ENCODE results near the gene MRNIP.

MRNIP gene

DNA sequence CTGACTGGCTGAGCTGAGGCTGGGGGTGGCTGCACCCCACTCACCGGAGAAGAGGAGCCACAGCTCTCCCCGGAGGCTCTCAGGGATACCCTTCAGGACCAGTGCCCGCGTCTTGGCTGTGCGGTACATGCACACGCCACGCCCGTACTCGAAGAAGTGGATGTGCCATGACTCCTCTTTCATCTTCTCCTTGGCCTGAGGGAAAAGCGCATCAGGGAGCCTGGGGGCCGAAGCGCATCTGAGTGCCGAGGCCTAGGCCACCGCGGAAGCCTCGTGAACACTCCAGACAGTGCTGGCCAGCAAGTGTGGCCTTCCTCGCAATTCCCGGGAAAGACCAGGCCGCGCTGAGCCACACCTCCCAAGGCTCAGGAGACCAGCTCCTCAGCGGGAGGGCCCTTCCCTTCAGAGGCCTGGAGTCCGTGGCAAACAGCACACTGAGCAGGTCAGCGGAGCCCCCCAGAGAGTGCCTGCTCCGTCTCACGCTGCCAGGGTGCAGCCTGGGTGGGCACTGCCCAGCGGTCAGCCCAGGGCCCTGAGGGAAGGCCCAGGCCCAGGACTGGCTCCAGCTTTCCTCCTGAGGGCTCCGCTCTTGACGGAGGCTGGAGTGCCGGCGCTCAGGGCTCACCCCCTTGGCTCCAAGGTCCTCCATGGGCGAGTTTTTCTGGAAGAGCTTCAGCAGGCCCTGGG is 20.5 kb upstream of the MRNIP start:
- Histone ChIP-seq H3K27me3 (ENCODE audit: control insufficient read depth, insufficient read depth, low read length) (no peaks in the 10 kb centered on the region), H3K79me2 (no peaks in the 10 kb centered on the region), H3K27ac (no peak overlapping the region), H3K4me2 (ENCODE audit: low read length) (no peak overlapping the region), H3K36me3 (ENCODE audit: control insufficient read depth, insufficient read depth, low read length) (no peaks in the 10 kb centered on the region), H3K9ac (no peak overlapping the region), H2AFZ (no peak overlapping the region), H3K9me3 (ENCODE audit: control insufficient read depth, low read length) (peaks cover 4% of the 10 kb centered on the region), H3K4me3 (ENCODE audit: low read depth, low read length) (no peak overlapping the region), H3K4me1 (no peaks in the 10 kb centered on the region)
- TF ChIP-seq, protein P1, sequence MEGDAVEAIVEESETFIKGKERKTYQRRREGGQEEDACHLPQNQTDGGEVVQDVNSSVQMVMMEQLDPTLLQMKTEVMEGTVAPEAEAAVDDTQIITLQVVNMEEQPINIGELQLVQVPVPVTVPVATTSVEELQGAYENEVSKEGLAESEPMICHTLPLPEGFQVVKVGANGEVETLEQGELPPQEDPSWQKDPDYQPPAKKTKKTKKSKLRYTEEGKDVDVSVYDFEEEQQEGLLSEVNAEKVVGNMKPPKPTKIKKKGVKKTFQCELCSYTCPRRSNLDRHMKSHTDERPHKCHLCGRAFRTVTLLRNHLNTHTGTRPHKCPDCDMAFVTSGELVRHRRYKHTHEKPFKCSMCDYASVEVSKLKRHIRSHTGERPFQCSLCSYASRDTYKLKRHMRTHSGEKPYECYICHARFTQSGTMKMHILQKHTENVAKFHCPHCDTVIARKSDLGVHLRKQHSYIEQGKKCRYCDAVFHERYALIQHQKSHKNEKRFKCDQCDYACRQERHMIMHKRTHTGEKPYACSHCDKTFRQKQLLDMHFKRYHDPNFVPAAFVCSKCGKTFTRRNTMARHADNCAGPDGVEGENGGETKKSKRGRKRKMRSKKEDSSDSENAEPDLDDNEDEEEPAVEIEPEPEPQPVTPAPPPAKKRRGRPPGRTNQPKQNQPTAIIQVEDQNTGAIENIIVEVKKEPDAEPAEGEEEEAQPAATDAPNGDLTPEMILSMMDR (IDR thresholded peaks at IDR 0.05) = no peak

DNA sequence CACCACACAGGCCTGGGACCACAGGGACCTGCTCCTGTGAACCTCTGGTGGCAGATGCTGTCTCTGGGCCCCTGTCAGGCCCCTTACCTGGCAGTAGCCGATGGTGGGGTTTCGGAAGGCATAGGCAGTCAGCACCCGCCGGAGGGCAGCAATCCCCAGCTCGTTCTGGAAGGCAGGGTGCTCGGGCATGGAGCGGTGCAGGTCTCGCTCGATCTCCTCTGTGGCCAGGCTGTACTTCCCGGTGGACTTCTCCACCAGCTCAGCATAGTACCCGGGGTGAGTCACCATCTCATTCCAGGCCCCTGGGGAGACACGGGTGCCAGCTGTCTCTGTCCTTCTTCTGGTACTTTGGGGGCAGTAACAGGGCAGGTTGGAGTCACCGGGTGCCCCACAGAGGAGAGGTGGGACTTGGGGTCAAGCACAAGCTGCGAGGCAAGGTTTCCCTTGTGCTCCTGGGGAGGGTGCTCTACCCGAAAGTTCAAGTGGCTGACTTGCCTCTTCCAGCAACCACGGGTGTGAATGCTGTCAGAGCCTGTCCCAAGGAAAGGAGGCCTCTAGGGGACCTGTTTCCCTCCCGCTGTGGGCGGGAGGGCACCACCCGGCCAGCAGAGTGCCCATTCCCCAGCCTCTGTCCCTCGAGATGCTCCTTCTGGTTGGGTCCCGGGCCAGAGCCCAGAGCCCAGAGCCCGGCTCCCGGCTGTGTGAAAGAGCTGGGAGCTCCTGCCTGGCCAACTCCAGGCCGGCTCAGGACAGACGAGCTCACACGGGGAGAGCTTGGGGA is 19.8 kb upstream of the MRNIP start:
- TF ChIP-seq, protein P1 (IDR thresholded peaks at IDR 0.05) = no peak
- Histone ChIP-seq H3K27ac (no peak overlapping the region), H3K36me3 (ENCODE audit: control insufficient read depth, insufficient read depth, low read length) (no peaks in the 10 kb centered on the region), H3K9me3 (ENCODE audit: control insufficient read depth, low read length) (peaks cover 4% of the 10 kb centered on the region), H3K4me3 (ENCODE audit: low read depth, low read length) (no peak overlapping the region), H2AFZ (no peak overlapping the region), H3K4me1 (no peaks in the 10 kb centered on the region), H3K4me2 (ENCODE audit: low read length) (no peak overlapping the region), H3K79me2 (no peaks in the 10 kb centered on the region), H3K9ac (no peak overlapping the region), H3K27me3 (ENCODE audit: control insufficient read depth, insufficient read depth, low read length) (no peaks in the 10 kb centered on the region)

DNA sequence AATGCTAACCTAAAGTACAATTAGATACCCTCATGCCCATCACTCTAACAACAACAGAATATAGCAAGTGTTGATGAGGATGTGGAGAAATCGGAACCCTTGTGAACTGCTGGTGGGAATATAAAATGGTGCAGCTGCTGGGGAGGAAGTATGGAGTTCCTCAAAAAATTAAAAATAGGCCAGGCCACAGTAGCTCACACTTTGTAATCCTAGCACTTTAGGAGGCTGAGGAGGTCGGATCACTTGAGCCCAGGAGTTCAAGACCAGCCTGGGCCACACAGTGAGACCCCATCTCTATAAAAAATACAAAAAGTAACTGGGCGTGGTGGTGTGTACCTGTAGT is 18.0 kb upstream of the MRNIP start:
- Histone ChIP-seq H3K4me2 (ENCODE audit: low read length) (no peak overlapping the region), H3K79me2 (no peaks in the 10 kb centered on the region), H3K9ac (no peak overlapping the region), H3K27me3 (ENCODE audit: control insufficient read depth, insufficient read depth, low read length) (no peaks in the 10 kb centered on the region), H3K36me3 (ENCODE audit: control insufficient read depth, insufficient read depth, low read length) (no peaks in the 10 kb centered on the region), H3K4me1 (no peaks in the 10 kb centered on the region), H3K4me3 (ENCODE audit: low read depth, low read length) (no peak overlapping the region), H3K9me3 (ENCODE audit: control insufficient read depth, low read length) (no peaks in the 10 kb centered on the region), H3K27ac (no peak overlapping the region), H2AFZ (no peak overlapping the region)
- TF ChIP-seq, protein P1 (IDR thresholded peaks at IDR 0.05) = no peak

DNA sequence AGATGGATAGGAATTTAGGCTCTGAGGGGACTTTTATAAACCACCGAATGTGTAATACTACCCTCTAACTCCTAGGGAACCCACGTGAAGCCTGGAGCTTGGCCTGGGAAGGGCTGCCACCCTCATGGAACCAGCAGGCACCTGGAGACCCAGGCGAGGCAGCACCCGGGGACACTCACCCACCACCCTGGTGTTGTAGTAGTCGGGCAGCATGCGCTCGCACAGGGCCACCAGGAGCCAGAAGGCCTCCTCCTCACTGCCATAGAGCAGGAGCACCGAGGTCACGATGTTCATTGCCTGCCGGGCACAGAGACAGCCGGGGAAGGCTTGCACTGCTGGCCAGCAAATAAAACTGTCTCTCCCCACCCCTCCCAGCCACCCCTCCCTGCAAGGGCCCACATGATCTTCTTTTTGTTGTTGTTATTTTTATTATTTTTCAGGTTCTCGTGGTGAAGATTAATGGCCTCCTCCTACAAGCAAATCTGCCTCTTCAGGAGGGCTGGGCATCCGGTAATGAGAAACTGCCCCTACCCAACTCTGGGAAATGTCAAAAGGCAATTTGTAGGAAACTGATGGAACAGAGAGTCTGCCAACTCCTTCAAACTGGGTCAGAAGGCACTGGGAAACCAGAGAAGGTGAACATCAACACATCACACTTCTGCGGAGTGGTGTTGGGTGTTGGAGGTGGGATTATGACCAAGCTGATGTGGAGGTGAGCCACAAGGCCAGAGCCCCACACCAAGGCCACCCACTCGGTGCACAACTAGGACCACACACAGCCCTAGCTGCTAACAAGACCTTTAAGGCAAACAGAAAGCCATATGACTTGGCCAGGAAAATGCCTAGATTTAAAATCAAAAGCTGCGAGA is 17.4 kb upstream of the MRNIP start:
- TF ChIP-seq, protein P1 (IDR thresholded peaks at IDR 0.05) = no peak
- H3K27ac ChIP-seq = no peak overlapping the region
- no peaks in the 10 kb centered on the region for H3K27me3 ChIP-seq (ENCODE audit: control insufficient read depth, insufficient read depth, low read length)
- no peaks in the 10 kb centered on the region for H3K9me3 ChIP-seq (ENCODE audit: control insufficient read depth, low read length)
- no peak overlapping the region for H3K4me3 ChIP-seq (ENCODE audit: low read depth, low read length)
- H3K9ac ChIP-seq = no peak overlapping the region
- no peaks in the 10 kb centered on the region for H3K79me2 ChIP-seq
- no peaks in the 10 kb centered on the region for H3K4me1 ChIP-seq
- no peak overlapping the region for H3K4me2 ChIP-seq (ENCODE audit: low read length)
- H3K36me3 ChIP-seq (ENCODE audit: control insufficient read depth, insufficient read depth, low read length) = no peaks in the 10 kb centered on the region
- no peak overlapping the region for H2AFZ ChIP-seq

All from parathyroid adenoma (tissue), 2 donors.